GM12872 (cell line): Measurements from ENCODE around the gene ATXN10.

Experiments
- CTCF ChIP-seq: IDR thresholded peaks from 3 replicates; pipeline ENCODE4 v1.5.1; 2011; ENCODE audit warnings: low read depth, mild to moderate bottlenecking, low read length, moderate library complexity; ENCODE audit not compliant: insufficient read depth

The ATXN10 gene

GRCh38 chr22:45684752-45685574 lies 13.3 kb downstream of the ATXN10 start:
- TF ChIP-seq CTCF: no peak

GRCh38 chr22:45686004-45686403 lies 14.4 kb downstream of the ATXN10 start:
- TF ChIP-seq CTCF: no peak

DNA sequence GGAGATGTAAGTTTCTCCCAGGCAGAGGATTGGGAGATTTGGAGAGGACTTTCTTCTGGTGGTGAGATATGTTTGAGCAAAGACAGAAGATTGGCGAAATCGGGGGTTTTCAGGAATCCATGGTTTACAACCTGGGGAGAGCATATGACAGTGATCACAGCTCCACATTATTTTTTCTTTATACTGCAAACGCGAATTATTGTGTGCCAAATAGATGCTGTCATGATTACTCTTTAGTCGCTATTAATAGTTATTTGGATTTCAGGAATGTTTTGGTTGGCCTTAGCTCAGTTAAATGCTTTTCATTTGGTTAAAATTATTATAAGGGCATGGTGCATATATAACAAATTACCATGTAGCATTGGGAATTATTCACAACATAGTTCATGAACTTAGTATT lies 15.2 kb downstream of the ATXN10 start:
- TF ChIP-seq CTCF: no peak

DNA sequence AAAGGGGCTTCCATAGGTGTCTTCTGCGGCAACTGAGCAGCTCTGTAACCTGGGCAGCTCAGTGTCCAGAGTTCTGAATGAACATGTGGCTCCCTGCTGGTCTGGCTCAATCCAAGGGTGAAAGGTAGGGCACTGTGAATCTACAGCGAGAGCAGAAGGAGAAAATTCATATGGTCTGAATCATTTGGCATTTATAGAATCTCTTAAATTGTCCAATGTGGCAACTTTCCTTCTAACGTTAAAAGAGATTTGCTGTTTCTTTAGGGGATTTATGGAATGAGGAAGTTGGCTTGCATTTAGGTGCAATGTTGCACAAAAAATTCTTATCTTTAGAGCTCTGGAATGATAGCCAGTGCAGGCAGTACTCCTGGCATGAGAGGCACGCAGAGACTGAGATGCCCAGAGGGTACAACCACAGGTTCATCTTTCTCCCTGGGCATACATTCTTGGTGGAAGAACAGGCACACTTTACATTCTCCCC lies 17.0 kb downstream of the ATXN10 start:
- TF ChIP-seq CTCF: no peak

DNA sequence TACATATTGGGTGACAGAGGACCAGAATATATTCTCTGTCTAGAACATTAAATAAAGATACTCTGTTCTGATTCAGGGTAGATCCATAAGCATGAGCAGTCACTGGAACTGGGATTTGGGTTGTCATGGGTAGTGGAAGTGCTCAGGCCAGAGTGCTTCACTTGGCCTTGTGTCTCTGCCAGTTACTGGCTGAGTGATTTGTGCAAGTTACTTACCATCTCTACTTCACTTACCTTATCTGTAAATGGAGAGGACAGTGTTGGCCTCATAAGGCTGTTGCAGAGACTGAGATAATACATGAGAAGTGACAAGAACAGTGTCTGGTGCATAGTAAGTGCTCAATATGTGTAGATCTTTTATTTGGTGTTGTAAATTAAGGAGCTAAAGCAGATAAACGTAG lies 17.6 kb downstream of the ATXN10 start:
- no peak for TF ChIP-seq CTCF

GRCh38 chr22:45690008-45690407 lies 18.4 kb downstream of the ATXN10 start:
- no peak for TF ChIP-seq CTCF

- no peak for TF ChIP-seq CTCF
These were observed 20.9 kb downstream of the ATXN10 start for GRCh38 chr22:45692549-45692948.
